ENCODE results near the gene ANKRD13B. TPM values are rescaled to one million over a fixed set of nuclear protein-coding genes. Genes with fewer than 3 reads are reported as not detected.

The ANKRD13B gene
- total RNA-seq, 1 experiment from 2014 or later, result 17.9 TPM

DNA sequence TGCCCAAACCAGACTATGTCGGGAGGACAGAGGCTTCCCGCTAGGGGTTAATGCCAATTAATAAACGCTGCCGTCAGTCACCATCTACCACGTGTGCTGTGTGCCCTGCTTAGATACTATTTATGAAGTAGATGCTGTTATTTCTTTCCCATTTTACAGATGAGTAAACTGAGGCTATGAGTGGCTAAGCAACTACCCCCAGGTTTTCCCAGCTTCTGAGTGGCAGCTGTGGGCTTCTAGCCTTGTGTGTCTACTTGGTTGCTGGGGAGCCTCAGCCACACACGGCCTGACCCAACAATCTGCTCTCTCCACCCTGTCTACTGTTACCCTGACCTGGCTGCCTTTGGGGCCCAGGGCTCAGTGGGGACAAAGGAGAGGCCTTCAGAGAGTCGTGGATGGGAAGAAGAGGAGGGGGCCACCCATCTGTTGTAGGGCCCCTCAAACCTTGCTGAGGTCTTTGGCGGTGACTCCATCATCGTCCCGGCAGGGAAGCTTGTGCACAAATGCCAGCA, 10.6 kb upstream of the ANKRD13B start:
- CTCF ChIA-PET, result interaction anchor here (1.2 to 6.8 kb wide), 11 partner anchors 10 to 349 kb away, joined by 3 to 89 read pairs (median 7); partner anchors contain the start of genes ABHD15, ANKRD13B and TP53I13
- POLR2A ChIA-PET, result interaction anchor here (0.7 to 4.4 kb wide), 11 partner anchors 10 to 348 kb away, joined by 3 to 81 read pairs (median 5); partner anchors contain the start of genes ABHD15, ANKRD13B, CORO6 and SSH2
- BruUV-seq (replicated peaks), result no TSS peak
- Mint-ChIP-seq H3K36me3 (ENCODE audit: insufficient read depth, unreplicated experiment) (peaks cover 38% of the 10 kb centered on the region), H3K27me3 (ENCODE audit: insufficient read depth, unreplicated experiment) (no peaks in the 10 kb centered on the region), H3K4me1 (ENCODE audit: insufficient read depth, unreplicated experiment) (peaks cover 36% of the 10 kb centered on the region), H3K27ac (ENCODE audit: low read depth, unreplicated experiment) (peak overlapping the region; percentile 19), H3K4me3 (ENCODE audit: unreplicated experiment) (no peak overlapping the region), H3K9me3 (ENCODE audit: unreplicated experiment) (no peaks in the 10 kb centered on the region)
- TF ChIP-seq, protein P1, sequence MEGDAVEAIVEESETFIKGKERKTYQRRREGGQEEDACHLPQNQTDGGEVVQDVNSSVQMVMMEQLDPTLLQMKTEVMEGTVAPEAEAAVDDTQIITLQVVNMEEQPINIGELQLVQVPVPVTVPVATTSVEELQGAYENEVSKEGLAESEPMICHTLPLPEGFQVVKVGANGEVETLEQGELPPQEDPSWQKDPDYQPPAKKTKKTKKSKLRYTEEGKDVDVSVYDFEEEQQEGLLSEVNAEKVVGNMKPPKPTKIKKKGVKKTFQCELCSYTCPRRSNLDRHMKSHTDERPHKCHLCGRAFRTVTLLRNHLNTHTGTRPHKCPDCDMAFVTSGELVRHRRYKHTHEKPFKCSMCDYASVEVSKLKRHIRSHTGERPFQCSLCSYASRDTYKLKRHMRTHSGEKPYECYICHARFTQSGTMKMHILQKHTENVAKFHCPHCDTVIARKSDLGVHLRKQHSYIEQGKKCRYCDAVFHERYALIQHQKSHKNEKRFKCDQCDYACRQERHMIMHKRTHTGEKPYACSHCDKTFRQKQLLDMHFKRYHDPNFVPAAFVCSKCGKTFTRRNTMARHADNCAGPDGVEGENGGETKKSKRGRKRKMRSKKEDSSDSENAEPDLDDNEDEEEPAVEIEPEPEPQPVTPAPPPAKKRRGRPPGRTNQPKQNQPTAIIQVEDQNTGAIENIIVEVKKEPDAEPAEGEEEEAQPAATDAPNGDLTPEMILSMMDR (IDR thresholded peaks at IDR 0.05; ENCODE audit: unreplicated experiment), result no peak
- DNase-seq (ENCODE audit: unreplicated experiment), result no peak
- intact Hi-C loops (cut with micrococcal nuclease), result loop anchor here (5.0 kb wide), 1 partner anchor 510 kb away; no protein-coding TSS in a partner anchor

DNA sequence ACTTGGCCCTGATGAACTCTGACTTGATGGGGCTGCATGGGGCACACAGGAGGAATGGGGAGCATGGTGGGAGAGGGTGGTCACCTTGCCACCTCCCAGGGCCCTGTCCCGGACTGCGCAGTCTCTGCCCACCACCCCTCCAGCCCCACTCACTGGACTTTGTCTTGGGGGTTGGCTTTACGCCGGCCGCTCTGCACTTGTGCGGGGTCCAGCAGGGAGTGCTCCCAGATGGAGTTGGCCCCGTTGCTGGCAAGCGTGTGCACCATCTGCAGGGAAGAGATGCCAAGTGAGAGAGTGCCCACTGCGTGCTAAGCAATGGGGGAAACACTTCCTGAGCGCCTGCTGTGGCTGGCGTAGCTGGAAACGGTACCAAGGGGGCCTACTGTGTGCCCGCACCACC, 10.2 kb upstream of the ANKRD13B start:
- POLR2A ChIA-PET, result interaction anchor here (1.3 to 4.4 kb wide), 7 partner anchors 9 to 348 kb away, joined by 3 to 81 read pairs (median 8); partner anchors contain the start of genes ABHD15, ANKRD13B, CORO6 and SSH2
- peaks cover 34% of the 10 kb centered on the region for H3K36me3 Mint-ChIP-seq (ENCODE audit: insufficient read depth, unreplicated experiment)
- no TSS peak for BruUV-seq (replicated peaks)

DNA sequence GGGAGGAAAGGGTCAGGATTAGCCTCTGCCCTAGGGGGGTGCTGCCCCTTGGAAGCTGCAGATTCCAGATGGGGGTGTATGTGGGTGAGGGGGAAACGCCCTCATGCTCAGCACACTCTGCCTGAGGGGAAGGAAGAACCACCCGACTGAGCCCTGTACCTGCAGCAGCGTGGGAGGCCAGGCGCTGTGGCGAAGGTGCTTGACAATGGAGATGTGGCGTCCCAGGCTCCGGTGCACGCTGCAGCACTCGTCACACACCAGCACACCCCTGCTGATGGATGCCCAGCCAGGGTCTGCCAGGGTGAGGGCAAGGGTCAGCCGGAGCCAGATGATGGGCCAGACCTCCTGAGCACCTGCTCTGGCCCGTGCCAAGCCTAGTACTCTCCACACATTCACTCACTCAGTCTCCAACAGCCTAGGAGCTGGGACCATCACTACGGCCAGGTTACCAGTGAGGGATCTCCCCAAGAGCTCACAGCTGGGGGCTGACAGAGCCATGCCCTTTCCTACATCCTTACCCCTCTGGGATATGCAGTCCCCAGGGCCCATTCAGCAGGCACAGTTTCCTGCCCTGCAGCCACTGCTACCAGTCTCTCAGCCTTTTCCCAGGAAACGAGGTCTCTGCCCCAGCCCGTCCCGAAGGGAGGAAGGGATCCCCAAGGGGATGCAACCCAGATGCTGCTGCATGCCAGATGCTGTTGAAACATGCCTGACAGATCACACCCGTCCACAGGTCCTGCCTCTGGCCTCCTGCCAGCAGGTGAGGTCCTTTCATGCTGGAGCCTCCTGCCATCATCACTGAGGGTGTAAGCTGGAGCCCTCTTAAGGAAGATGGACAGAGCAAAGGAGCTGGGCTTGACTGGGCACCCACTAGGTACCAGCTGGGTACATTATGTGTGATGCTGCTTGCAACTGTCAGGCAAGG, 9.3 kb upstream of the ANKRD13B start:
- ChIA-PET CTCF (interaction anchor here (0.6 to 6.8 kb wide), 7 partner anchors 8 to 436 kb away, joined by 3 to 89 read pairs (median 4); partner anchors contain the start of genes ABHD15, ANKRD13B and TP53I13), POLR2A (interaction anchor here (1.1 to 4.4 kb wide), 4 partner anchors 8 to 347 kb away, joined by 4 to 81 read pairs (median 7); partner anchors contain the start of genes ANKRD13B and SSH2)
- BruUV-seq (replicated peaks), result no TSS peak
- TF ChIP-seq, protein P1 (IDR thresholded peaks at IDR 0.05; ENCODE audit: unreplicated experiment), result no peak
- Mint-ChIP-seq H3K9me3 (ENCODE audit: unreplicated experiment) (no peaks in the 10 kb centered on the region), H3K27me3 (ENCODE audit: insufficient read depth, unreplicated experiment) (no peaks in the 10 kb centered on the region), H3K36me3 (ENCODE audit: insufficient read depth, unreplicated experiment) (peaks cover 32% of the 10 kb centered on the region), H3K4me1 (ENCODE audit: insufficient read depth, unreplicated experiment) (peaks cover 40% of the 10 kb centered on the region), H3K4me3 (ENCODE audit: unreplicated experiment) (no peak overlapping the region), H3K27ac (ENCODE audit: low read depth, unreplicated experiment) (peak overlapping the region; percentile 84)
- DNase-seq (ENCODE audit: unreplicated experiment), result peak; percentile 83
- intact Hi-C loops (cut with micrococcal nuclease), result loop anchor here (5.0 kb wide), 1 partner anchor 509 kb away; no protein-coding TSS in a partner anchor

More for the DNA sequence above, 10.2 kb upstream of the ANKRD13B start:
- Mint-ChIP-seq H3K27ac (ENCODE audit: low read depth, unreplicated experiment) (no peak overlapping the region), H3K4me3 (ENCODE audit: unreplicated experiment) (no peak overlapping the region), H3K27me3 (ENCODE audit: insufficient read depth, unreplicated experiment) (no peaks in the 10 kb centered on the region), H3K9me3 (ENCODE audit: unreplicated experiment) (no peaks in the 10 kb centered on the region), H3K4me1 (ENCODE audit: insufficient read depth, unreplicated experiment) (peaks cover 40% of the 10 kb centered on the region)
- CTCF ChIA-PET, result interaction anchor here (0.6 to 6.8 kb wide), 6 partner anchors 9 to 348 kb away, joined by 3 to 89 read pairs (median 8); partner anchors contain the start of genes ABHD15, ANKRD13B and TP53I13
- no peak for DNase-seq (ENCODE audit: unreplicated experiment)
- TF ChIP-seq, protein P1 (IDR thresholded peaks at IDR 0.05; ENCODE audit: unreplicated experiment), result no peak
- intact Hi-C loops (cut with micrococcal nuclease), result loop anchor here (5.0 kb wide), 1 partner anchor 510 kb away; no protein-coding TSS in a partner anchor

Data from MCF 10A (cell line).